Spleen (tissue), 11 donors: ENCODE results near the gene LPP. TPM values are rescaled to one million over a fixed set of nuclear protein-coding genes. Genes with fewer than 3 reads are reported as not detected.

ENCODE experiments used
- DNase-seq: peaks from one replicate; pipeline ENCODE4 v3.0.0-alpha.2; 2020
- H3K27ac ChIP-seq, 8 donors: fragments of 200-600 bp; sonication (generic) in 7 of 8; 1 replicate in 4 of 8; 2 replicates in 4 of 8; pipeline versions ENCODE4 v1.5.0 to v1.8.0; 2016 to 2021; ENCODE audit warnings: inconsistent platforms in 4 of 8, mild to moderate bottlenecking in 4 of 8, moderate library complexity in 1 of 8
- H3K27me3 ChIP-seq, 7 donors: fragments of 200-600 bp; sonication (generic) in 6 of 7; replicated peaks in 1 of 7; 1 replicate in 4 of 7; 2 replicates in 3 of 7; pipeline versions ENCODE4 v1.5.0 to v1.8.0; 2016 to 2021; ENCODE audit warnings: inconsistent platforms in 3 of 7, mild to moderate bottlenecking in 1 of 7
- H3K36me3 ChIP-seq, 6 donors: fragments of 200-600 bp; sonication (generic) in 5 of 6; 1 replicate in 4 of 6; 2 replicates in 2 of 6; pipeline versions ENCODE4 v1.5.0 to v1.8.0; 2016 to 2021; ENCODE audit warnings: inconsistent platforms in 2 of 6
- H3K4me1 ChIP-seq, 6 donors: fragments of 200-600 bp; sonication (generic) in 5 of 6; 1 replicate in 3 of 6; 2 replicates in 3 of 6; pipeline versions ENCODE4 v1.5.0 to v1.8.0; 2016 to 2021; ENCODE audit warnings: inconsistent platforms in 3 of 6
- H3K4me3 ChIP-seq, 8 donors: fragments of 200-600 bp; sonication (generic) in 7 of 8; 1 replicate in 4 of 8; 2 replicates in 4 of 8; pipeline versions ENCODE4 v1.5.0 to v1.8.0; 2016 to 2021; ENCODE audit warnings: inconsistent platforms in 4 of 8, mild to moderate bottlenecking in 4 of 8, moderate library complexity in 2 of 8
- H3K9me3 ChIP-seq, 8 donors: fragments of 200-600 bp; sonication (generic) in 7 of 8; 1 replicate in 4 of 8; 2 replicates in 4 of 8; pipeline versions ENCODE4 v1.5.0 to v1.8.0; 2016 to 2021; ENCODE audit warnings: inconsistent platforms in 4 of 8
- CTCF ChIP-seq, 11 experiments: fragments of 200-600 bp in 7 of 11; fragments of 450-650 bp in 4 of 11; sonication (generic) in 4 of 11; IDR thresholded peaks in 8 of 11; conservative IDR thresholded peaks in 3 of 11; 1 replicate in 7 of 11; 2 replicates in 4 of 11; pipeline versions ENCODE4 v1.4.0 to v1.8.0; 2016 to 2021; ENCODE audit warnings: antibody characterized with exemption in 11 of 11, inconsistent platforms in 4 of 11, mild to moderate bottlenecking in 1 of 11
- POLR2A ChIP-seq, 3 donors: fragments of 450-650 bp; IDR thresholded peaks; one replicate each; pipeline ENCODE4 v1.5.1; 2017; ENCODE audit warnings: antibody characterized with exemption in 3 of 3, mild to moderate bottlenecking in 1 of 3
- POLR2AphosphoS5 ChIP-seq, 3 donors: sonication (generic); formaldehyde crosslinking; IDR thresholded peaks; one replicate each; pipeline ENCODE4 v1.5.1; 2017; ENCODE audit warnings: antibody characterized with exemption in 3 of 3
- WGBS, 5 donors: extraction: QIAGEN DNeasy Blood & Tissue Kit in 3 of 5; methylation state at CpG; one replicate each; pipeline versions ENCODE4 v1.1.5 to v1.1.7; 2013 to 2018; 5-methylcytosine and 5-hydroxymethylcytosine counted together
- intact Hi-C: fragments of 100-400 bp; cut with DNase I; formaldehyde crosslinking; loops from one replicate; pipeline ENCODE4 v1.15.0; 2023; ENCODE audit warnings: low total_unique reads
- polyA plus RNA-seq, 3 donors: library from polyadenylated mRNA; stranded (reverse); fragments of 200-250 nt; gene quantifications; one replicate each; pipeline ENCODE4 v1.2.1, GENCODE V29; 2013
- total RNA-seq, 7 donors: library from RNA; depleted of rRNA in 3 of 7; stranded (reverse); fragments of >200 nt in 3 of 7; fragmentation: NEBNext Ultra II Directional in 4 of 7; extraction: Animal tissue kit (Norgen Biotek cat#: 25700) in 4 of 7; gene quantifications; one replicate each; pipeline versions ENCODE4 v1.1.0 to v1.2.1, GENCODE V29; 2016 to 2021
- donor health status: healthy with polysubstance abuse.
- donor health status: DM: no; HTN: no; CAD: no; lungs with moderate emphysema.
- donor health status: DM: no; HTN: no; CAD: no.
- donor health status: Bipolar disorder and iron deficiency.
- donor health status: healthy.
- donor health status: DM: no; HTN: no; CAD: no.
- donor health status: DM: yes; HTN: yes; CAD: no.

Gene LPP
- total and polyA plus RNA-seq, 10 donors = 2.4 to 270 (median 156) TPM

DNA sequence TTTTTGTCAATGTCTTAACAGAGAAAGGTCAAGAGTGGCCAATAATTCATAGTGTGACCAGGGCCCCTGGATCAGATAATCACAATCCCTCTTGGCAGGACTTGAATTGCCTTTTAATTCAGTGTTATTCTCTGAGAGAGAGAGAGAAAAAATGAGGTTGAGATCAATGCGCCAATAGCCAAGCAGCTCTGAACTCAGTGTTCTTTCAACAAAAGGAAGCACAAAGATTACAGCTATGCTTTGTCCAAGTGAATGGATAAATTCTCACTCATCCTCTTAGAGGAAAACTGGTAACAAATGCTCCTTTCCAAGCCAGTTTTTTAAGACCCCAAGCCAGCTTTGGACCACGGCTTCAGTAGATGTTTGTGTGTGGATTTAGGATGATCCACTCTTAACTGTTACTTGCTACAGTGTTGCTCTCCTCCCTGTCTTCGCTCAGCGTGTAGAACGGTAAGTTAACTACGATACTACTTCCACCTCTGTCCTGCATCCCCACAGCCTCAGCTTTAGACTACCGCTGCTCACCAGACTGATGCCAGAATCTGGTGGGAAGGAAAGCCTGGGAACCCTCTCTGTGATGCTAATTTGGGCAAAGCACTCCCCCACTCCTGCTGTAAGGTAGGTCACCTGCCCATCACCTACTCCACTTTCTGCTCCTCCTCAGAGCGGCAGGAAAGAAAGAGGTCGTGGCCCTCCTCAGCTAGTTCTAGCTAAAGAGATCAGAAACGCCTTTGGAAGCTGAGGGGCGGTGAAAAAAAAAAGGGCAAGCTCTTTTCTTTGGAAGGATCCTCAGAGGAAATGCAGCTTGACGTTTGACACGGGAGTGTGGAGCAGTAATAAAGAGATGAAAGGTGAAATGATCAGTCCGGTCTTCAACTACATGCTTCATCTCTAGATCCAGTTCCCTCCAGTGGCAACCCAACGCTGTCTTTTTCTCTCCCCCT lies 46.8 kb upstream of the LPP start:
- TF ChIP-seq CTCF (IDR thresholded peaks at IDR 0.05 in 8 of 11, conservative IDR thresholded peaks at IDR 0.05 in 3 of 11) = no peak
- TF ChIP-seq POLR2A (IDR thresholded peaks at IDR 0.05) = no peak
- TF ChIP-seq POLR2AphosphoS5 (IDR thresholded peaks at IDR 0.05) = no peak
- intact Hi-C loops = no loop called here
- no peak overlapping the region for H3K27ac ChIP-seq
- no peaks in the 10 kb centered on the region for H3K36me3 ChIP-seq
- H3K27me3 ChIP-seq = no peaks in the 10 kb centered on the region
- no peak for DNase-seq
- WGBS, 5 donors = 82 to 87% (median 85%) methylated on average over 15 of the region's 15 CpGs
- H3K9me3 ChIP-seq = no peaks in the 10 kb centered on the region
- H3K4me3 ChIP-seq = no peak overlapping the region
- H3K4me1 ChIP-seq = peaks cover 0 to 16% (median 4%) of the 10 kb centered on the region in 6 donors

GRCh38 chr3:188108703-188109412 lies 45.1 kb upstream of the LPP start:
- no peak for DNase-seq
- H3K27me3 ChIP-seq = no peaks in the 10 kb centered on the region
- intact Hi-C loops = no loop called here
- H3K4me1 ChIP-seq = peaks cover 0 to 16% (median 4%) of the 10 kb centered on the region in 6 donors
- no peak overlapping the region for H3K4me3 ChIP-seq
- no peaks in the 10 kb centered on the region for H3K9me3 ChIP-seq
- H3K27ac ChIP-seq = no peak overlapping the region
- no peaks in the 10 kb centered on the region for H3K36me3 ChIP-seq
- no peak for TF ChIP-seq POLR2A (IDR thresholded peaks at IDR 0.05)
- no peak for TF ChIP-seq POLR2AphosphoS5 (IDR thresholded peaks at IDR 0.05)
- no peak for TF ChIP-seq CTCF (IDR thresholded peaks at IDR 0.05 in 8 of 11, conservative IDR thresholded peaks at IDR 0.05 in 3 of 11)
- WGBS, 5 donors = 66 to 73% (median 66%) methylated on average over 4 of the region's 4 CpGs

DNA sequence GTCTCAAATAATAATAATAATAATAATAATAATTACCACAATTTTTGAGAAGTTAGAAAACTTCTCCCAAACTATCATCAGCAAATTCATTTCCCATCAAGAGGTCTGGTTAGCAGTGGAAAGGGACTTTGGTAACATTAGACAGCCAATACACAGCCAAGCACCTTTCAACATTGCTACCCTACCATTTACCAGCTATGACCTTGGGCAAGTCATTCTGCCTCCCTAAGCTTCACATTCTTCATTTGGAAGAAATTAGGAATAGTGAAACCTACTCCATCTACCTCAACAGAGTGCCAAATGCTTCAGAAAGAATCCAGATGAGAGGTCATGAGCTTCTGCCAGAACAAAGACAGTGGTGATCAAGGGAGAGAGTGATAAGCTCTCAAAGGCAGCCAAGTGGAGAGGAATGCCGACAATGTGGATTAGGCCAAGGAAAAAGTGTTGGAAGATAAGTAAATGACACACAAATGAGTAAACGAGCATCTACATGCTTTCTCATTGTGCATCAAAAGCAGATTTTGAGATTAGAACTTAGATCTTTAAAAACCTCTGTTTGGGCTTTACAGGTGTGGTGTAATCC lies 42.9 kb upstream of the LPP start:
- Histone ChIP-seq H3K27me3 (no peaks in the 10 kb centered on the region), H3K9me3 (no peaks in the 10 kb centered on the region), H3K4me3 (no peak overlapping the region), H3K4me1 (peaks cover 0 to 16% (median 4%) of the 10 kb centered on the region in 6 donors), H3K36me3 (no peaks in the 10 kb centered on the region), H3K27ac (no peak overlapping the region)
- intact Hi-C loops = no loop called here
- no peak for DNase-seq
- WGBS, 5 donors = 79 to 94% (median 86%) methylated on average over 2 of the region's 2 CpGs
- TF ChIP-seq CTCF (IDR thresholded peaks at IDR 0.05 in 8 of 11, conservative IDR thresholded peaks at IDR 0.05 in 3 of 11) (no peak), POLR2A (IDR thresholded peaks at IDR 0.05) (no peak), POLR2AphosphoS5 (IDR thresholded peaks at IDR 0.05) (no peak)
